HCT116 (cell line): ENCODE measurements around the gene ZNF398.

ENCODE experiments used
- ATF3 ChIP-seq: IDR thresholded peaks from 2 replicates; pipeline ENCODE4 v1.6.1; 2012
- CEBPB ChIP-seq: IDR thresholded peaks from 2 replicates; pipeline ENCODE4 v1.6.1; 2012; ENCODE audit warnings: low read depth
- CTCF ChIP-seq, 3 experiments: fragments of 200-600 bp in 1 of 3; sonication (generic) in 1 of 3; IDR thresholded peaks in 2 of 3; conservative IDR thresholded peaks in 1 of 3; 2 replicates each; pipeline ENCODE4 v1.5.1; 2012 to 2017; ENCODE audit warnings: low read depth in 2 of 3, low read length in 2 of 3, antibody characterized with exemption in 1 of 3, borderline replicate concordance in 1 of 3, control low read depth in 1 of 3, mild to moderate bottlenecking in 1 of 3, mixed read lengths in 1 of 3, mixed run types in 1 of 3, moderate library complexity in 1 of 3; ENCODE audit not compliant: insufficient read depth in 1 of 3
- EZH2 ChIP-seq: fragments of 200-600 bp; sonication (generic); IDR thresholded peaks from 2 replicates; pipeline ENCODE4 v1.6.1; 2017; ENCODE audit warnings: antibody characterized with exemption, mixed run types
- FOSL1 ChIP-seq: IDR thresholded peaks from 2 replicates; pipeline ENCODE4 v1.6.1; 2012; ENCODE audit warnings: low read depth
- JUND ChIP-seq: IDR thresholded peaks from 2 replicates; pipeline ENCODE4 v1.6.1; 2012
- POLR2A ChIP-seq: IDR thresholded peaks from 2 replicates; pipeline ENCODE4 v1.7.0; 2011; ENCODE audit warnings: borderline replicate concordance; ENCODE audit not compliant: insufficient read depth, insufficient read length; ENCODE audit errors: extremely low read depth
- POLR2AphosphoS5 ChIP-seq: IDR thresholded peaks from 2 replicates; pipeline ENCODE4 v1.6.1; 2011; ENCODE audit warnings: mild to moderate bottlenecking, low read depth, low read length, moderate library complexity
- RAD21 ChIP-seq: IDR thresholded peaks from 2 replicates; pipeline ENCODE4 v1.6.1; 2012; ENCODE audit warnings: low read depth, mild to moderate bottlenecking
- REST ChIP-seq: IDR thresholded peaks from 2 replicates; pipeline ENCODE4 v1.6.1; 2012; ENCODE audit warnings: low read depth
- TCF7L2 ChIP-seq: IDR thresholded peaks from 2 replicates; pipeline ENCODE4 v1.7.0; 2011; ENCODE audit warnings: borderline replicate concordance, inconsistent platforms; ENCODE audit not compliant: insufficient read depth, insufficient read length; ENCODE audit errors: extremely low read depth
- YY1 ChIP-seq: IDR thresholded peaks from 2 replicates; pipeline ENCODE4 v1.6.1; 2011; ENCODE audit warnings: low read length, low read depth, moderate library complexity, mild to moderate bottlenecking; ENCODE audit not compliant: insufficient replicate concordance; ENCODE audit errors: extremely low read depth
- ZBTB33 ChIP-seq: IDR thresholded peaks from 2 replicates; pipeline ENCODE4 v1.6.1; 2011; ENCODE audit warnings: mild to moderate bottlenecking, low read length, moderate library complexity; ENCODE audit not compliant: insufficient replicate concordance; ENCODE audit errors: extremely low read depth

GRCh38 chr7:149100821-149101220 is 46.4 kb upstream of the ZNF398 start:
- TF ChIP-seq YY1: no peak
- TF ChIP-seq EZH2: no peak
- TF ChIP-seq FOSL1: no peak
- TF ChIP-seq CTCF (IDR thresholded peaks at IDR 0.05 in 2 of 3, conservative IDR thresholded peaks at IDR 0.05 in 1 of 3; ENCODE audit: borderline replicate concordance in 1 of 3, insufficient read depth in 1 of 3, low read depth in 2 of 3, low read length in 2 of 3): no peak
- TF ChIP-seq RAD21: no peak
- TF ChIP-seq ATF3: no peak
- no peak for TF ChIP-seq TCF7L2
- TF ChIP-seq REST: no peak
- no peak for TF ChIP-seq ZBTB33
- no peak for TF ChIP-seq POLR2AphosphoS5
- no peak for TF ChIP-seq POLR2A
- no peak for TF ChIP-seq JUND
- no peak for TF ChIP-seq CEBPB
